ENCODE results near the gene RNF213. TPM values are rescaled to one million over a fixed set of nuclear protein-coding genes. Genes with fewer than 3 reads are reported as not detected.

Gene RNF213
- total RNA-seq, 2 donors from 2014 or later = 98.8 to 136 TPM

DNA sequence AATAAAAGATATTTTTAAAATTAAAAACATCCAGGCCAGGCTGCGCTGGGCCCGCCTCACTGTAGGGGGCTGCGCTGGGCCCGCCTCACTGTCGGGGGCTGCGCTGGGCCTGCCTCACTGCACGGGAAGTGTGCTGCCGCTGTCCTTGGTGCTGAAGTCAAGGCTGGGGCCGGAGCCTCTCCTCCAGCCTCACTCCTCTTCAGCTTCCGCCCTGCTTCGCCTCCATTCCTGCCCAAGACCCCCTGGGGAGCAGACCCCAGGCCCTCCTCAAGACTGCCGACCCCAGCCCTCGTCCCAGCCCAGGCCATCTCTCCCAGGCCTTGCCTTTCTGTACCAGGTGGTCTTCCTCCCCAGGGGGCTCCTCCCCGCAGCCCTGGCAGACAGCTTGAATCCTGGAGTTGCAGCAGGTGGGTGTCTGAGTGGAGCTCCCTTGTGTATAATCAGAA is 180.5 kb downstream of the RNF213 start:
- H3K4me3 ChIP-seq (ENCODE audit: low read length) = no peak overlapping the region
- no peak overlapping the region for H3K27ac Mint-ChIP-seq
- no peaks in the 10 kb centered on the region for H3K9me3 ChIP-seq (ENCODE audit: control insufficient read depth, low read length)
- WGBS, 2 experiments (ENCODE audit: insufficient coverage in 1 of 2, insufficient read length in 1 of 2) = 16 to 22% methylated on average over 6 to 14 of the region's 14 CpGs
- H3K9ac ChIP-seq (ENCODE audit: extremely low read depth, low read length, poor library complexity, severe bottlenecking) = no peak overlapping the region
- no peaks in the 10 kb centered on the region for H3K9me3 Mint-ChIP-seq
- H3K4me1 ChIP-seq (ENCODE audit: control insufficient read depth, insufficient read depth, low read length) = no peaks in the 10 kb centered on the region
- peaks cover 17% of the 10 kb centered on the region for H3K27me3 Mint-ChIP-seq (ENCODE audit: insufficient read depth)
- H3K4me3 Mint-ChIP-seq = no peak overlapping the region
- no peaks in the 10 kb centered on the region for H3K36me3 Mint-ChIP-seq (ENCODE audit: low read depth)
- TF ChIP-seq, protein P1, sequence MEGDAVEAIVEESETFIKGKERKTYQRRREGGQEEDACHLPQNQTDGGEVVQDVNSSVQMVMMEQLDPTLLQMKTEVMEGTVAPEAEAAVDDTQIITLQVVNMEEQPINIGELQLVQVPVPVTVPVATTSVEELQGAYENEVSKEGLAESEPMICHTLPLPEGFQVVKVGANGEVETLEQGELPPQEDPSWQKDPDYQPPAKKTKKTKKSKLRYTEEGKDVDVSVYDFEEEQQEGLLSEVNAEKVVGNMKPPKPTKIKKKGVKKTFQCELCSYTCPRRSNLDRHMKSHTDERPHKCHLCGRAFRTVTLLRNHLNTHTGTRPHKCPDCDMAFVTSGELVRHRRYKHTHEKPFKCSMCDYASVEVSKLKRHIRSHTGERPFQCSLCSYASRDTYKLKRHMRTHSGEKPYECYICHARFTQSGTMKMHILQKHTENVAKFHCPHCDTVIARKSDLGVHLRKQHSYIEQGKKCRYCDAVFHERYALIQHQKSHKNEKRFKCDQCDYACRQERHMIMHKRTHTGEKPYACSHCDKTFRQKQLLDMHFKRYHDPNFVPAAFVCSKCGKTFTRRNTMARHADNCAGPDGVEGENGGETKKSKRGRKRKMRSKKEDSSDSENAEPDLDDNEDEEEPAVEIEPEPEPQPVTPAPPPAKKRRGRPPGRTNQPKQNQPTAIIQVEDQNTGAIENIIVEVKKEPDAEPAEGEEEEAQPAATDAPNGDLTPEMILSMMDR (conservative IDR thresholded peaks at IDR 0.05) = peak; percentile 56
- no peaks in the 10 kb centered on the region for H3K36me3 ChIP-seq (ENCODE audit: control insufficient read depth, insufficient read depth, low read length)
- peak; percentile 98 for DNase-seq
- H3K4me1 Mint-ChIP-seq = no peaks in the 10 kb centered on the region
- H3K27me3 ChIP-seq (ENCODE audit: control insufficient read depth, insufficient read depth, low read length, poor library complexity, severe bottlenecking) = peaks cover 32% of the 10 kb centered on the region
- no peak overlapping the region for H3K27ac ChIP-seq (ENCODE audit: low read depth, low read length)

DNA sequence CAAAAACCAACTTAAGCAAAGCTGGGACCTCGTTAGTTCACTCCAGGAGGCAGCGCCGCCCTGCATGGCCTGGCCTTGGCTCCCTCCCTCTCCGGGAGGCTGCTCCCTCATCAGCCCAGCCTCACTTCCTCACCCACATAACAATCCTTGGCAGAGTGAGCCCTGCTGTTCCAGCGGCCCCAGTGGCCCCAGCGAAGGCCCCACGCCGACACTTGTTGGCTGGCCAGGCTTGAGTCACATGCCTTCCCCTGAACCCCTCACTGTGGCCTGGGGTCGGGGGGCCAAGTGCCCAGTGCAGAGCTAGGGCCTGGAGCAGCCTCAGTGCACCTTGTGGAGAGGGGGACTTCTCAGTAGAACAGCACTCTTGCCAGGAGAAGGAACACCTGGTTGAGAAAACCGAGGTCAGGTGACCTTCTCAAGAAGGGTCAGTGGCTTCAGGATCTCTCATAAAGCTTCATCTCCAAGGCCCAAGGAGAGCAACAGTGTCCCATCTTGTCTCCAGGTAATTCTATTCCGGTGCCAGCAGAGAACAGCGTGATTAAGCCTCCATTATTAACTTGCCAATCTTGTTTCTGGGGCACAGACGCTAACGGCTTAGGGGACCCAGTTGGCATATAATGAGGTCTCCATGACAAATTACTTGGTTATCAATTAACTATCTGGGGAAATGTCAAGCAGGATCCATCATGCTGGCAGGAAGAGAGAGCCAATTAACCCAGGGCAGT is 181.1 kb downstream of the RNF213 start:
- Histone ChIP-seq H3K9me3 (ENCODE audit: control insufficient read depth, low read length) (no peaks in the 10 kb centered on the region), H3K27ac (ENCODE audit: low read depth, low read length) (no peak overlapping the region), H3K27me3 (ENCODE audit: control insufficient read depth, insufficient read depth, low read length, poor library complexity, severe bottlenecking) (peaks cover 32% of the 10 kb centered on the region), H3K9ac (ENCODE audit: extremely low read depth, low read length, poor library complexity, severe bottlenecking) (no peak overlapping the region), H3K4me3 (ENCODE audit: low read length) (no peak overlapping the region), H3K36me3 (ENCODE audit: control insufficient read depth, insufficient read depth, low read length) (no peaks in the 10 kb centered on the region), H3K4me1 (ENCODE audit: control insufficient read depth, insufficient read depth, low read length) (no peaks in the 10 kb centered on the region)
- Mint-ChIP-seq H3K4me1 (no peaks in the 10 kb centered on the region), H3K36me3 (ENCODE audit: low read depth) (no peaks in the 10 kb centered on the region), H3K9me3 (no peaks in the 10 kb centered on the region), H3K27ac (no peak overlapping the region), H3K27me3 (ENCODE audit: insufficient read depth) (peaks cover 17% of the 10 kb centered on the region), H3K4me3 (no peak overlapping the region)
- 81 to 93% methylated on average over 6 to 14 of the region's 14 CpGs for WGBS, 2 experiments (ENCODE audit: insufficient coverage in 1 of 2, insufficient read length in 1 of 2)
- TF ChIP-seq, protein P1 (conservative IDR thresholded peaks at IDR 0.05) = no peak
- no peak for DNase-seq

DNA sequence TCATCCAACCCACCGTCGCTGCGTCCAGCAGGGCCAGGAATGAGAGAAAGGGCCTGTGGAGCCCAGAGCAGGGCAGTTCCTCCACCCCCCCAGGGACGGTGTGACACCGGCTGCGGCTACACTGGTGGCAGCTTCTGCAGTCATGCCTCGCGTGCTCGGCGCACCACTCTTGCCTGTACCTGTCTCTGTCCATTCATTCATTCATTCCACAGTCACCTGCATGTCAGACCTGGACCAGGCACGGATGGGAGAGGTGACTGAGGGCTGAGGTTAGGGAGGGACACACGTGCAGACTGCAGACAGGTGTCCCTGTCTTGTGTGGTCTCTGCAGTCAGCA is 181.6 kb downstream of the RNF213 start:
- DNase-seq = no peak
- Mint-ChIP-seq H3K27ac (no peak overlapping the region), H3K9me3 (no peaks in the 10 kb centered on the region), H3K4me3 (no peak overlapping the region), H3K4me1 (no peaks in the 10 kb centered on the region), H3K36me3 (ENCODE audit: low read depth) (no peaks in the 10 kb centered on the region), H3K27me3 (ENCODE audit: insufficient read depth) (peaks cover 17% of the 10 kb centered on the region)
- H3K4me1 ChIP-seq (ENCODE audit: control insufficient read depth, insufficient read depth, low read length) = no peaks in the 10 kb centered on the region
- no peaks in the 10 kb centered on the region for H3K9me3 ChIP-seq (ENCODE audit: control insufficient read depth, low read length)
- TF ChIP-seq, protein P1 (conservative IDR thresholded peaks at IDR 0.05) = no peak
- no peak overlapping the region for H3K27ac ChIP-seq (ENCODE audit: low read depth, low read length)
- H3K9ac ChIP-seq (ENCODE audit: extremely low read depth, low read length, poor library complexity, severe bottlenecking) = no peak overlapping the region
- WGBS, 2 experiments (ENCODE audit: insufficient coverage in 1 of 2, insufficient read length in 1 of 2) = 79 to 82% methylated on average over 5 to 12 of the region's 12 CpGs
- H3K27me3 ChIP-seq (ENCODE audit: control insufficient read depth, insufficient read depth, low read length, poor library complexity, severe bottlenecking) = peaks cover 32% of the 10 kb centered on the region
- no peaks in the 10 kb centered on the region for H3K36me3 ChIP-seq (ENCODE audit: control insufficient read depth, insufficient read depth, low read length)
- H3K4me3 ChIP-seq (ENCODE audit: low read length) = no peak overlapping the region
